ENCODE data around the gene CATSPERD.

DNA sequence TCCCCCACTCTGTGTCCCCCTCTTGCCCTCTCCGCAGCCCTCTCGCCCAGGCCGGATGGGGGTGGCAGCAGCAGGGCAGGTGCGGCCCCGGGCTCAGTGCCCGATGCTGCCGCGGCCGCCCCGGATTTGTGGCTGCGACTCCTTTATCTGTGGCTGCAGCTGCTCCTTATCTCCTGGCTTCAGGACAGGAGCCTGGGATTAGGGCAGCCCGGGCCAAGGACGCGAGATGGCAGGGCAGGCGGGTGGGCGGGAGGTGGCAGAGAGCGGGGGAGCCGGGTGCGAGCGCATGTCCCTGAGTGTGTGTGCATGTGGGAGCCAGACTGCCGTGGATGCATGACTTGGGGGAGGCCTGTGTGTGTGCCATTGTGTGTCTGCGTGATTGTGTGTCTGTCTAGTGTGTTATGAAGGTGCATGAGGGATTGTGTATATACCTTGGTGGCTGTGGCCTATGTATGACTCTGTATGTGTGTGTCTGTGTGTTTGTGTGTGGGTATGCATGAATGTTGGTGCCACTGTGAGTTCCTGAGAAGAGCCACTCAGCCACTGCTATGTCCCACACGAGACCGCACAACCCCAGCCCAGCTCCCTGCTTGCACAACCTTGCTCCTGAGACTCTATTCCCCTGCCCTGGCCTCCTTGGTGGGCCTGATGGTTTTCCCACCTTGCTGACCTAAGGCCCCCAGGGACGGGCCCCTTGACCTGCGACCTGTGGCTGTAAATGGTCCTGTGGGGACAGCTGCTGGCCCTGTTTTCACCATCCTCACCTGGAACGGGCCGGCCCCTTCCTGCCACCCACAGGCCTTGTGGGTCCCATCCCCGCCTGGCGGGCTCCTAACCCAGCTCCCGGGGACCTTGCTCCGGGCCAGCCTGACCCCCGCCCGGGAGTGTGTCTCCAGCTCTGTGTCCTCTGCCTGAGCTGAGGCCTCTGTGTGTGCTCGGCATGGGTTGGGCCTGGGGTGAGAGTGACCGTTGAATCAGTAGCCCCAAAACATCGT is 79.1 kb downstream of the CATSPERD start:
- TF ChIP-seq CTCF (IDR thresholded peaks at IDR 0.05) (no peak), POLR2A (IDR thresholded peaks at IDR 0.05) (no peak)

Data from ovary (tissue), 3 donors.